Spleen (tissue), 7 donors: ENCODE measurements around the gene POU2F1.

Source experiments
- POLR2A ChIP-seq, 3 donors: fragments of 450-650 bp; IDR thresholded peaks; one replicate each; pipeline ENCODE4 v1.5.1; 2017; ENCODE audit warnings: antibody characterized with exemption in 3 of 3, mild to moderate bottlenecking in 1 of 3
- TF ChIP-seq, protein P1 (sequence below), 11 experiments: fragments of 200-600 bp in 7 of 11; fragments of 450-650 bp in 4 of 11; sonication (generic) in 4 of 11; IDR thresholded peaks in 8 of 11; conservative IDR thresholded peaks in 3 of 11; 1 replicate in 7 of 11; 2 replicates in 4 of 11; pipeline versions ENCODE4 v1.4.0 to v1.8.0; 2016 to 2021; ENCODE audit warnings: antibody characterized with exemption in 11 of 11, inconsistent platforms in 4 of 11, mild to moderate bottlenecking in 1 of 11
- donor health status: DM: no; HTN: no; CAD: no; lungs with moderate emphysema.
- donor health status: DM: no; HTN: no; CAD: no.
- donor health status: DM: no; HTN: no; CAD: no.

DNA sequence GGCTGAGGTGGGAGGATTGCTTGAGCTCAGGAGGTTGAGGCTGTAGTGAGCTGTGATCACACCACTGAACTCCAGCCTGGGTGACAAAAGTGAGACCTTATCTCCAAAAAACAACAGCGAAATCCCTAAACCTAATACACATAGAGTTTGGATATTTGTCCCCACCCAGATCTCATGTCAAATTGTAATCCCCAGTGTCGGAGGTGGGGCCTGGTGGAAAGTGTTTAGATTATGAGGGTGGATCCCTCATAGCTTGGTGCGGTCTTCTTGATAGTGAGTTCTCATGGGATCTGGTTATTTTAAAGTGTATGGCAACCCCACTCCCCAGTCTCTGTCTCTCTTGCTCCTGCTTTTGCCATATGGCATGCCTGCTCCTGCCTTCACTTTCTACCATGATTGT is 94.0 kb downstream of the POU2F1 start:
- TF ChIP-seq, protein P1, sequence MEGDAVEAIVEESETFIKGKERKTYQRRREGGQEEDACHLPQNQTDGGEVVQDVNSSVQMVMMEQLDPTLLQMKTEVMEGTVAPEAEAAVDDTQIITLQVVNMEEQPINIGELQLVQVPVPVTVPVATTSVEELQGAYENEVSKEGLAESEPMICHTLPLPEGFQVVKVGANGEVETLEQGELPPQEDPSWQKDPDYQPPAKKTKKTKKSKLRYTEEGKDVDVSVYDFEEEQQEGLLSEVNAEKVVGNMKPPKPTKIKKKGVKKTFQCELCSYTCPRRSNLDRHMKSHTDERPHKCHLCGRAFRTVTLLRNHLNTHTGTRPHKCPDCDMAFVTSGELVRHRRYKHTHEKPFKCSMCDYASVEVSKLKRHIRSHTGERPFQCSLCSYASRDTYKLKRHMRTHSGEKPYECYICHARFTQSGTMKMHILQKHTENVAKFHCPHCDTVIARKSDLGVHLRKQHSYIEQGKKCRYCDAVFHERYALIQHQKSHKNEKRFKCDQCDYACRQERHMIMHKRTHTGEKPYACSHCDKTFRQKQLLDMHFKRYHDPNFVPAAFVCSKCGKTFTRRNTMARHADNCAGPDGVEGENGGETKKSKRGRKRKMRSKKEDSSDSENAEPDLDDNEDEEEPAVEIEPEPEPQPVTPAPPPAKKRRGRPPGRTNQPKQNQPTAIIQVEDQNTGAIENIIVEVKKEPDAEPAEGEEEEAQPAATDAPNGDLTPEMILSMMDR (IDR thresholded peaks at IDR 0.05 in 8 of 11, conservative IDR thresholded peaks at IDR 0.05 in 3 of 11), result no peak
- TF ChIP-seq POLR2A (IDR thresholded peaks at IDR 0.05), result no peak
